Suprapubic skin (tissue), 4 donors: ENCODE results near the gene PLCE1. TPM values are rescaled to one million over a fixed set of nuclear protein-coding genes. Genes with fewer than 3 reads are reported as not detected.
A peak's percentile ranks its signal among the peaks of the same experiment; 100 is the strongest.

Experiments
- DNase-seq, 2 donors: peaks; one replicate each; pipeline ENCODE4 v3.0.0-alpha.2; 2019; ENCODE audit warnings: low spot score in 2 of 2
- H3K27ac ChIP-seq: fragments of 200-600 bp; sonication (generic); one replicate; pipeline ENCODE4 v1.5.1; 2019
- H3K27me3 ChIP-seq: fragments of 200-600 bp; sonication (generic); one replicate; pipeline ENCODE4 v1.5.1; 2019
- H3K36me3 ChIP-seq: fragments of 200-600 bp; sonication (generic); one replicate; pipeline ENCODE4 v1.5.1; 2019
- H3K4me1 ChIP-seq: fragments of 200-600 bp; sonication (generic); one replicate; pipeline ENCODE4 v1.5.1; 2019
- H3K4me3 ChIP-seq: fragments of 200-600 bp; sonication (generic); one replicate; pipeline ENCODE4 v1.5.1; 2019; ENCODE audit warnings: mild to moderate bottlenecking
- H3K9me3 ChIP-seq: fragments of 200-600 bp; sonication (generic); one replicate; pipeline ENCODE4 v1.5.1; 2019
- CTCF ChIP-seq, 2 donors: fragments of 200-600 bp in 1 of 2; fragments of 450-650 bp in 1 of 2; sonication (generic) in 1 of 2; IDR thresholded peaks; one replicate each; pipeline ENCODE4 v1.5.1; 2016 to 2019; ENCODE audit warnings: antibody characterized with exemption in 2 of 2, mild to moderate bottlenecking in 1 of 2, moderate library complexity in 1 of 2
- EP300 ChIP-seq: sonication (generic); formaldehyde crosslinking; IDR thresholded peaks from one replicate; pipeline ENCODE4 v1.6.1; 2017; ENCODE audit warnings: antibody characterized with exemption
- POLR2A ChIP-seq, 2 donors: fragments of 450-650 bp; IDR thresholded peaks; one replicate each; pipeline ENCODE4 v1.6.1; 2017; ENCODE audit warnings: antibody characterized with exemption in 2 of 2, mild to moderate bottlenecking in 2 of 2, moderate library complexity in 2 of 2
- POLR2AphosphoS5 ChIP-seq, 3 donors: sonication (generic); formaldehyde crosslinking; IDR thresholded peaks; one replicate each; pipeline ENCODE4 v1.6.1; 2017; ENCODE audit warnings: antibody characterized with exemption in 3 of 3
- WGBS: methylation state at CpG from one replicate; pipeline ENCODE4 v1.1.5; 2018; 5-methylcytosine and 5-hydroxymethylcytosine counted together
- total RNA-seq, 4 donors: library from RNA; depleted of rRNA; stranded (reverse); fragments of >200 nt; gene quantifications; one replicate each; pipeline ENCODE4 v1.1.0, GENCODE V29; 2016

PLCE1 gene
- total RNA-seq = 1 to 10 TPM; 1.0 to 2.8 (median 1.6) TPM

DNA sequence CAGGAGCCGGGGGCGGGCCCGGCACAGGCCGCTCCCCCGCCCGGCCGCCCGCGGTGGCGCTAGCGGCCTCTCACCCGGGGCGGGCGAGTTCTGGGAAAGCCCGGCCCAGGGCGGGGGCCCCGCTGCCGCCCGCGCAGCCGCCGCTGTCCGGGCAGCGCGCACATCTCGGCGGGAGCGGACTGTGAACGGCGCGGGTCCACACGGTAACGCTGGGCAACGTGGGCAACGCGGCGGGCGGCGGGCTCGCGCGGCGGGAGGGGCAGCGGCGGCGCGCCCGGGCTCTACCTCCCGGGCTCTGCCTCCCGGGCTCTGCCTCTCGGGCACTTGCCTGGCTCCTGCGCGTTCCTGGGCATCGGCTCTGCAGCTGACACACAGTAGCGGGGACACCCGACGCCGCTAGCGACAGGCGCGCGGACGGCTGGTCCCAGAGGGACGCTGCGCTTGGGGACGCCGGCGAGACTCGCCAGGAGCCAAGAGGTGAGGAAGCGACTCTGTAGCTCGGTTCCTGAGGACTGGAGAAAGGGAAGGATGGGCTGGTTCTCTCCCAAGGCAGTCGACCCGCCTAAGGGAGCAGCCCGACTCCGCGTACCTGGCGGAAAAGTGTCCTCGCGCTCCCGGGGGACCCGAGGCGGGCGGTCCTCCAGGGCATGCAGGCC is at the start of gene PLCE1:
Gene PLCE1, plus strand, starts transcription at position 150 of the 656 bp plus-strand sequence. CDS start 37,116 bp downstream, outside the sequence.
- peaks cover 28% of the 10 kb centered on the region for H3K4me1 ChIP-seq
- H3K27ac ChIP-seq = peak within 1 kb of the TSS; percentile 48
- H3K9me3 ChIP-seq = no peaks in the 10 kb centered on the region
- H3K27me3 ChIP-seq = peaks cover 26% of the 10 kb centered on the region
- 0% methylated on average over 13 of the region's 83 CpGs for WGBS
- no peak for DNase-seq
- H3K36me3 ChIP-seq = no peaks in the 10 kb centered on the region
- peak within 1 kb of the TSS; percentile 65 for H3K4me3 ChIP-seq
- TF ChIP-seq POLR2AphosphoS5 (IDR thresholded peaks at IDR 0.05) (no peak), CTCF (IDR thresholded peaks at IDR 0.05) (no peak), POLR2A (IDR thresholded peaks at IDR 0.05) (no peak), EP300 (no peak)

DNA sequence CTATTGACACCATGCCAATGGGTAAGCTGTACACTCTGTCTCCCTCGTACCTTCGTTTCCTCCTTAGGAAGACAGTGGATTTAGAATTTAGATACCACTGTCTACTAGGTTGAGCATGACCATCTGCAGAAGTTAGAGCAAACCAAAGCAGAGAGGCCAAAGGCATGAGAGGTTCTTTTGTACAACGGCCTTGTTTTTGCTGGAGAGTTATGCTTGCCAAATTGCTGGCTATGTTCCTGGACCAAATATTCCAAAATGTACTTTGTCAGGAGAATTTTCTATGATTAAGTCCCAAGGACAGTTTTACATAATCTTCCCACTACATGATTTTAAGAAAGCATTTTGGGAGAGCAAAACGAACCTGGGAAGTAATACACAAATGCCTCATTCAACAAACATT is 47.9 kb upstream of the PLCE1 start:
- Histone ChIP-seq H3K4me1 (peaks cover 2% of the 10 kb centered on the region), H3K36me3 (no peaks in the 10 kb centered on the region), H3K27me3 (no peaks in the 10 kb centered on the region), H3K4me3 (no peak overlapping the region), H3K27ac (no peak overlapping the region), H3K9me3 (no peaks in the 10 kb centered on the region)
- TF ChIP-seq POLR2AphosphoS5 (IDR thresholded peaks at IDR 0.05) (no peak), CTCF (IDR thresholded peaks at IDR 0.05) (no peak), EP300 (no peak), POLR2A (IDR thresholded peaks at IDR 0.05) (no peak)
- WGBS = 62% methylated on average over 4 of the region's 4 CpGs
- DNase-seq = no peak

GRCh38 chr10:93947055-93947454 is 46.7 kb upstream of the PLCE1 start:
- Histone ChIP-seq H3K4me1 (peaks cover 2% of the 10 kb centered on the region), H3K36me3 (no peaks in the 10 kb centered on the region), H3K27ac (no peak overlapping the region), H3K9me3 (no peaks in the 10 kb centered on the region), H3K27me3 (no peaks in the 10 kb centered on the region), H3K4me3 (no peak overlapping the region)
- no peak for DNase-seq
- 68% methylated on average over 8 of the region's 8 CpGs for WGBS
- TF ChIP-seq EP300 = no peak
- no peak for TF ChIP-seq CTCF (IDR thresholded peaks at IDR 0.05)
- no peak for TF ChIP-seq POLR2A (IDR thresholded peaks at IDR 0.05)
- TF ChIP-seq POLR2AphosphoS5 (IDR thresholded peaks at IDR 0.05) = no peak

- no peak overlapping the region for H3K4me3 ChIP-seq
- TF ChIP-seq CTCF (IDR thresholded peaks at IDR 0.05) = no peak
Observed at GRCh38 chr10:93947524-93947923, 46.2 kb upstream of the PLCE1 start.

GRCh38 chr10:93951905-93952304 is 41.8 kb upstream of the PLCE1 start:
- no peak for TF ChIP-seq CTCF (IDR thresholded peaks at IDR 0.05)
- TF ChIP-seq POLR2AphosphoS5 (IDR thresholded peaks at IDR 0.05) = no peak
- no peak for TF ChIP-seq EP300
- TF ChIP-seq POLR2A (IDR thresholded peaks at IDR 0.05) = no peak
- no peak overlapping the region for H3K4me3 ChIP-seq
- H3K4me1 ChIP-seq = no peaks in the 10 kb centered on the region
- H3K36me3 ChIP-seq = no peaks in the 10 kb centered on the region
- no peak for DNase-seq
- 63% methylated on average over 2 of the region's 2 CpGs for WGBS
- no peaks in the 10 kb centered on the region for H3K9me3 ChIP-seq
- H3K27me3 ChIP-seq = no peaks in the 10 kb centered on the region
- no peak overlapping the region for H3K27ac ChIP-seq

More at GRCh38 chr10:93947524-93947923, 46.2 kb upstream of the PLCE1 start:
- no peak overlapping the region for H3K27ac ChIP-seq
- H3K36me3 ChIP-seq = no peaks in the 10 kb centered on the region
- H3K9me3 ChIP-seq = no peaks in the 10 kb centered on the region
- no peaks in the 10 kb centered on the region for H3K27me3 ChIP-seq
- peaks cover 2% of the 10 kb centered on the region for H3K4me1 ChIP-seq
- no peak for DNase-seq
